ENCODE data around the gene PTCH1. TPM values are rescaled to one million over a fixed set of nuclear protein-coding genes. Genes with fewer than 3 reads are reported as not detected.

The PTCH1 gene
- total RNA-seq, 3 donors from 2014 or later, result 11.9 to 38.1 (median 32.1) TPM

- peaks cover 9% of the 10 kb centered on the region for H3K4me1 ChIP-seq (ENCODE audit: low read depth)
- H3K9me3 ChIP-seq, result no peaks in the 10 kb centered on the region
- H3K36me3 ChIP-seq (ENCODE audit: low read depth), result no peaks in the 10 kb centered on the region
- no peak for TF ChIP-seq CTCF (IDR thresholded peaks at IDR 0.05)
- DNase-seq (no peak), ATAC-seq (no peak)
- intact Hi-C loops (cut with DNase I, micrococcal nuclease), result no loop called here
- no peak overlapping the region for H3K4me3 ChIP-seq
Observed at GRCh38 chr9:95495529-95495928, 21.2 kb downstream of the PTCH1 start.

- H3K9me3 ChIP-seq, result no peaks in the 10 kb centered on the region
- no peaks in the 10 kb centered on the region for H3K36me3 ChIP-seq (ENCODE audit: low read depth)
- intact Hi-C loops (cut with DNase I, micrococcal nuclease), result no loop called here
- DNase-seq (peak; percentile 81 to 91 (median 83)), ATAC-seq (peak; percentile 97)
- peaks cover 9% of the 10 kb centered on the region for H3K4me1 ChIP-seq (ENCODE audit: low read depth)
- H3K4me3 ChIP-seq, result no peak overlapping the region
- no peak for TF ChIP-seq CTCF (IDR thresholded peaks at IDR 0.05)
Observed at GRCh38 chr9:95494416-95495371, 22.1 kb downstream of the PTCH1 start.

GRCh38 chr9:95494022-95494415 lies 22.8 kb downstream of the PTCH1 start:
- DNase-seq (peak in 2 of 3 donors; percentile 24 to 48), ATAC-seq (peak; percentile 47)
- H3K36me3 ChIP-seq (ENCODE audit: low read depth), result no peaks in the 10 kb centered on the region
- no peaks in the 10 kb centered on the region for H3K9me3 ChIP-seq
- no peak for TF ChIP-seq CTCF (IDR thresholded peaks at IDR 0.05)
- intact Hi-C loops (cut with DNase I, micrococcal nuclease), result no loop called here
- H3K4me1 ChIP-seq (ENCODE audit: low read depth), result peaks cover 9% of the 10 kb centered on the region
- H3K4me3 ChIP-seq, result no peak overlapping the region

- DNase-seq (no peak), ATAC-seq (no peak)
- intact Hi-C loops (cut with DNase I, micrococcal nuclease), result no loop called here
- H3K9me3 ChIP-seq, result no peaks in the 10 kb centered on the region
- H3K36me3 ChIP-seq (ENCODE audit: low read depth), result no peaks in the 10 kb centered on the region
- peaks cover 9% of the 10 kb centered on the region for H3K4me1 ChIP-seq (ENCODE audit: low read depth)
- no peak for TF ChIP-seq CTCF (IDR thresholded peaks at IDR 0.05)
- H3K4me3 ChIP-seq, result no peak overlapping the region
Observed at GRCh38 chr9:95493402-95493801, 23.4 kb downstream of the PTCH1 start.

- Histone ChIP-seq H3K4me3 (no peak overlapping the region), H3K4me1 (ENCODE audit: low read depth) (peaks cover 12% of the 10 kb centered on the region), H3K9me3 (no peaks in the 10 kb centered on the region), H3K36me3 (ENCODE audit: low read depth) (no peaks in the 10 kb centered on the region)
- intact Hi-C loops (cut with DNase I, micrococcal nuclease), result no loop called here
- no peak for DNase-seq
- ATAC-seq, result no peak
- TF ChIP-seq CTCF (IDR thresholded peaks at IDR 0.05), result no peak
Observed at GRCh38 chr9:95491543-95492320, 25.0 kb downstream of the PTCH1 start.

All from mucosa of descending colon (tissue), 3 donors.